IMR-90 (cell line): ENCODE measurements around the gene AP1S1.

Experiments
- BHLHE40 ChIP-seq: fragments of 150-350 bp; IDR thresholded peaks from 2 replicates; pipeline ENCODE4 v1.6.1; 2016; ENCODE audit warnings: mild to moderate bottlenecking, low read depth, low read length
- CEBPB ChIP-seq: IDR thresholded peaks from 2 replicates; pipeline ENCODE4 v1.6.1; 2012; ENCODE audit warnings: low read depth, low read length, improper control_type of control experiment
- CHD1 ChIP-seq: IDR thresholded peaks from 2 replicates; pipeline ENCODE4 v1.6.1; 2012; ENCODE audit warnings: low read depth, low read length, improper control_type of control experiment
- FOS ChIP-seq: fragments of 150-350 bp; IDR thresholded peaks from 2 replicates; pipeline ENCODE4 v1.6.1; 2016; ENCODE audit warnings: low read depth, low read length
- NFE2L2 ChIP-seq: fragments of 150-350 bp; IDR thresholded peaks from 2 replicates; pipeline ENCODE4 v1.6.1; 2016; ENCODE audit warnings: low read depth, mild to moderate bottlenecking, low read length
- POLR2A ChIP-seq: IDR thresholded peaks from 2 replicates; pipeline ENCODE4 v1.6.1; 2012; ENCODE audit warnings: mild to moderate bottlenecking, low read depth, low read length
- TF ChIP-seq, protein P1 (sequence below): conservative IDR thresholded peaks from 2 replicates; pipeline ENCODE4 v1.5.1; 2012; ENCODE audit warnings: mild to moderate bottlenecking, low read depth, low read length, improper control_type of control experiment
- TF ChIP-seq, protein P2 (sequence below): fragments of 150-350 bp; IDR thresholded peaks from 2 replicates; pipeline ENCODE4 v1.6.1; 2017; ENCODE audit warnings: mild to moderate bottlenecking, antibody characterized with exemption, low read length, low read depth

DNA sequence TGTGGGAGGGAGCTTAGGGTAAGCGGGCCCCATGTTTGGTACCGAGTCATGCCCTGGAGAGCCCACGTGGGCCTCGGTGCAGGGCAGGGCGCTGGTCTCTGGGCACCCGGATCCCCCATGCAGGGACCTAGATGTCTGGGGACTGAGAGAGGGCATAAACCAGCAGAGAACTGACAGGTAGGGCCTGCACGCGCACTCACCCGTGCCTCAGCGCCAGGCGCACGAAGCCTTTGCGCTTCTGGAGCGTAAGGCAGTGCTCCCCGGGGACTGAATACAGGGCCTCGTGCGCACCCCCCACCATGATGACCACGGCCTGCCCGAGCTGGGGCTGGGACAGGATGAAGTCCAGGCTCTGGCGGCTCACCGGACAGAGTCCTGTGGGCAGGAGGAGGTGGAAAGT lies 43.7 kb downstream of the AP1S1 start:
- TF ChIP-seq POLR2A (no peak), FOS (no peak), NFE2L2 (no peak), CEBPB (no peak), CHD1 (no peak), BHLHE40 (no peak)
- TF ChIP-seq, protein P1, sequence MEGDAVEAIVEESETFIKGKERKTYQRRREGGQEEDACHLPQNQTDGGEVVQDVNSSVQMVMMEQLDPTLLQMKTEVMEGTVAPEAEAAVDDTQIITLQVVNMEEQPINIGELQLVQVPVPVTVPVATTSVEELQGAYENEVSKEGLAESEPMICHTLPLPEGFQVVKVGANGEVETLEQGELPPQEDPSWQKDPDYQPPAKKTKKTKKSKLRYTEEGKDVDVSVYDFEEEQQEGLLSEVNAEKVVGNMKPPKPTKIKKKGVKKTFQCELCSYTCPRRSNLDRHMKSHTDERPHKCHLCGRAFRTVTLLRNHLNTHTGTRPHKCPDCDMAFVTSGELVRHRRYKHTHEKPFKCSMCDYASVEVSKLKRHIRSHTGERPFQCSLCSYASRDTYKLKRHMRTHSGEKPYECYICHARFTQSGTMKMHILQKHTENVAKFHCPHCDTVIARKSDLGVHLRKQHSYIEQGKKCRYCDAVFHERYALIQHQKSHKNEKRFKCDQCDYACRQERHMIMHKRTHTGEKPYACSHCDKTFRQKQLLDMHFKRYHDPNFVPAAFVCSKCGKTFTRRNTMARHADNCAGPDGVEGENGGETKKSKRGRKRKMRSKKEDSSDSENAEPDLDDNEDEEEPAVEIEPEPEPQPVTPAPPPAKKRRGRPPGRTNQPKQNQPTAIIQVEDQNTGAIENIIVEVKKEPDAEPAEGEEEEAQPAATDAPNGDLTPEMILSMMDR = no peak
- TF ChIP-seq, protein P2, sequence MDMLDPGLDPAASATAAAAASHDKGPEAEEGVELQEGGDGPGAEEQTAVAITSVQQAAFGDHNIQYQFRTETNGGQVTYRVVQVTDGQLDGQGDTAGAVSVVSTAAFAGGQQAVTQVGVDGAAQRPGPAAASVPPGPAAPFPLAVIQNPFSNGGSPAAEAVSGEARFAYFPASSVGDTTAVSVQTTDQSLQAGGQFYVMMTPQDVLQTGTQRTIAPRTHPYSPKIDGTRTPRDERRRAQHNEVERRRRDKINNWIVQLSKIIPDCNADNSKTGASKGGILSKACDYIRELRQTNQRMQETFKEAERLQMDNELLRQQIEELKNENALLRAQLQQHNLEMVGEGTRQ = no peak
